WTC11 (cell line): ENCODE measurements around the gene TCF7L2. TPM values are rescaled to one million over a fixed set of nuclear protein-coding genes. Genes with fewer than 3 reads are reported as not detected.

Experiments
- ATAC-seq: fragments of 200-7000 bp; cut with Tn5 transposase; 2 replicates; pipeline ENCODE4 v1.10.0; 2021; ENCODE audit warnings: mild to moderate bottlenecking, moderate library complexity
- CTCF ChIA-PET: fragments of 300-600 bp; sonication (Branson Sonifier 250); formaldehyde crosslinking; loops from one replicate; lab custom pipeline; 2021; ENCODE audit warnings: antibody characterized with exemption; lab: Charles Lee
- POLR2A ChIA-PET: fragments of 350-600 bp; sonication (Branson Sonifier 250); formaldehyde crosslinking; loops from one replicate; lab custom pipeline; 2021; ENCODE audit warnings: antibody characterized with exemption; lab: Charles Lee
- DNase-seq: peaks from one replicate; pipeline ENCODE4 v3.0.0; 2021; ENCODE audit warnings: low spot score
- H3K27ac Mint-ChIP-seq: 2 replicates; pipeline ENCODE4 v1.8.0; 2021; ENCODE audit warnings: mixed read lengths
- H3K27me3 Mint-ChIP-seq: 2 replicates; pipeline ENCODE4 v1.8.0; 2021; ENCODE audit warnings: low read depth, mild to moderate bottlenecking, moderate library complexity, mixed read lengths
- H3K36me3 Mint-ChIP-seq: 2 replicates; pipeline ENCODE4 v1.8.0; 2021; ENCODE audit warnings: mixed read lengths
- H3K4me1 Mint-ChIP-seq: 2 replicates; pipeline ENCODE4 v1.8.0; 2022; ENCODE audit warnings: mixed read lengths
- H3K4me3 Mint-ChIP-seq: 2 replicates; pipeline ENCODE4 v1.8.0; 2021; ENCODE audit warnings: mild to moderate bottlenecking, moderate library complexity, mixed read lengths
- H3K9me3 Mint-ChIP-seq: 2 replicates; pipeline ENCODE4 v1.8.0; 2021; ENCODE audit warnings: mixed read lengths
- CBFB ChIP-seq: sonication (generic); formaldehyde crosslinking; IDR thresholded peaks from 2 replicates; pipeline ENCODE4 v1.8.1; 2022; ENCODE audit warnings: mild to moderate bottlenecking, low read depth, missing genetic modification reagents
- EMX1 ChIP-seq: fragments of 250-450 bp; sonication (Bioruptor Pico); IDR thresholded peaks from 2 replicates; pipeline ENCODE4 v1.8.0; 2021; ENCODE audit warnings: mild to moderate bottlenecking
- ESRRA ChIP-seq: sonication (generic); formaldehyde crosslinking; IDR thresholded peaks from 2 replicates; pipeline ENCODE4 v1.8.1; 2022; ENCODE audit warnings: mild to moderate bottlenecking, missing genetic modification reagents, borderline replicate concordance
- FOXK1 ChIP-seq: sonication (generic); formaldehyde crosslinking; IDR thresholded peaks from 2 replicates; pipeline ENCODE4 v1.8.0; 2022; ENCODE audit warnings: mild to moderate bottlenecking, moderate library complexity, missing genetic modification reagents
- GRHL2 ChIP-seq: fragments of 250-450 bp; sonication (Bioruptor Pico); IDR thresholded peaks from 2 replicates; pipeline ENCODE4 v1.8.0; 2022; ENCODE audit warnings: mild to moderate bottlenecking, moderate library complexity; ENCODE audit not compliant: insufficient replicate concordance, severe bottlenecking
- MXD4 ChIP-seq: fragments of 250-450 bp; sonication (Bioruptor Pico); IDR thresholded peaks from 2 replicates; pipeline ENCODE4 v1.8.0; 2021; ENCODE audit warnings: mild to moderate bottlenecking, moderate library complexity, borderline replicate concordance
- NFYB ChIP-seq: sonication (generic); formaldehyde crosslinking; conservative IDR thresholded peaks from 2 replicates; pipeline ENCODE4 v1.8.0; 2022; ENCODE audit warnings: low read depth, missing genetic modification reagents
- PRRX2 ChIP-seq: fragments of 250-450 bp; sonication (Bioruptor Pico); IDR thresholded peaks from 2 replicates; pipeline ENCODE4 v1.8.0; 2021; ENCODE audit warnings: mild to moderate bottlenecking
- SOX15 ChIP-seq: fragments of 250-450 bp; sonication (Bioruptor Pico); IDR thresholded peaks from 2 replicates; pipeline ENCODE4 v1.9.0; 2021; ENCODE audit warnings: mild to moderate bottlenecking
- TP53 ChIP-seq: sonication (generic); formaldehyde crosslinking; IDR thresholded peaks from 2 replicates; pipeline ENCODE4 v1.8.1; 2023; ENCODE audit warnings: mild to moderate bottlenecking, missing genetic modification reagents
- ZMAT4 ChIP-seq: fragments of 250-450 bp; sonication (Bioruptor Pico); IDR thresholded peaks from 2 replicates; pipeline ENCODE4 v1.9.0; 2021; ENCODE audit warnings: mild to moderate bottlenecking
- ZNF121 ChIP-seq: sonication (generic); formaldehyde crosslinking; IDR thresholded peaks from 2 replicates; pipeline ENCODE4 v1.8.0; 2023; ENCODE audit warnings: missing genetic modification reagents
- ZNF138 ChIP-seq: sonication (generic); formaldehyde crosslinking; conservative IDR thresholded peaks from 2 replicates; pipeline ENCODE4 v1.8.1; 2022; ENCODE audit warnings: mild to moderate bottlenecking, moderate library complexity, missing genetic modification reagents
- ZNF281 ChIP-seq: sonication (generic); formaldehyde crosslinking; IDR thresholded peaks from 2 replicates; pipeline ENCODE4 v1.8.0; 2023; ENCODE audit warnings: mild to moderate bottlenecking, missing genetic modification reagents
- ZNF512 ChIP-seq: sonication (generic); formaldehyde crosslinking; IDR thresholded peaks from 2 replicates; pipeline ENCODE4 v1.8.1; 2022; ENCODE audit warnings: missing genetic modification reagents, borderline replicate concordance
- total RNA-seq: library from RNA; stranded (reverse); gene quantifications from 3 replicates; pipeline ENCODE4 v1.2.3, GENCODE V29; 2021
- TF ChIP-seq, protein P1 (sequence below): sonication (generic); formaldehyde crosslinking; IDR thresholded peaks from 2 replicates; pipeline ENCODE4 v1.8.1; 2023; ENCODE audit warnings: mild to moderate bottlenecking, missing genetic modification reagents
- TF ChIP-seq, protein P2 (sequence below): sonication (generic); formaldehyde crosslinking; IDR thresholded peaks from 2 replicates; pipeline ENCODE4 v1.8.1; 2023; ENCODE audit warnings: mild to moderate bottlenecking, missing genetic modification reagents
- TF ChIP-seq, protein P3 (sequence below): sonication (generic); formaldehyde crosslinking; IDR thresholded peaks from 2 replicates; pipeline ENCODE4 v1.8.1; 2023; ENCODE audit warnings: mild to moderate bottlenecking, missing genetic modification reagents, moderate library complexity
- TF ChIP-seq, protein P4 (sequence below): fragments of 250-450 bp; sonication (Bioruptor Pico); IDR thresholded peaks from 2 replicates; pipeline ENCODE4 v1.9.0; 2021; ENCODE audit warnings: mild to moderate bottlenecking

Gene TCF7L2
- total RNA-seq, 1 experiment from 2014 or later, result 44.5 TPM

DNA sequence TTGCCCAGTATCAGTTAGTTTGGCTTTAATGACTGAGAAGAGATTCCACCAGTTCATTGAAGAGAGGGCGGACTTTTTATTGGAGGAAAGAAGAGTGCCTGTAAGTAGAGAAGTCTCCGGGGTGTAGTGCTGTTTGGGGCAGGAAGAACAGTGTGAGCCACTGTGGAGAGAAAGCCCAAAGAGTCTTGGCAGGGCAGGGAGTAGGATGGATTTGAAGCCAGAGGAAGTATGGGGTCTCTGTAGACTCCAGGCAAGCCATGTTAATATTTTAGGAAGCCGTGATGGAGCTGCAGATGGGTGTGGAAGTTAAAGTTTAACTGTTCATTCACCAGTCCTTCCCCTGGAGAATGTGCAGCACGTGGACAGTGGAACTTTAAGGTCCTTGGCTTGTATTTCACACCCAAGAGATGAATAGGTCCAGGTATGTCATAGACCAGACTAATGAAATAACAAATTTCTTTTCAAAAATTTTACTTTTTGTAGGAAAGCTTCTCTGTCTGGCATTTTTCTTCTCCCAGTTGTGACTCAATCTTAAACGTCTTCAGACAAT, 54.1 kb downstream of the TCF7L2 start (continued):
- no peak for TF ChIP-seq ZNF512 (CRISPR knock-in tag)
- TF ChIP-seq, protein P1, sequence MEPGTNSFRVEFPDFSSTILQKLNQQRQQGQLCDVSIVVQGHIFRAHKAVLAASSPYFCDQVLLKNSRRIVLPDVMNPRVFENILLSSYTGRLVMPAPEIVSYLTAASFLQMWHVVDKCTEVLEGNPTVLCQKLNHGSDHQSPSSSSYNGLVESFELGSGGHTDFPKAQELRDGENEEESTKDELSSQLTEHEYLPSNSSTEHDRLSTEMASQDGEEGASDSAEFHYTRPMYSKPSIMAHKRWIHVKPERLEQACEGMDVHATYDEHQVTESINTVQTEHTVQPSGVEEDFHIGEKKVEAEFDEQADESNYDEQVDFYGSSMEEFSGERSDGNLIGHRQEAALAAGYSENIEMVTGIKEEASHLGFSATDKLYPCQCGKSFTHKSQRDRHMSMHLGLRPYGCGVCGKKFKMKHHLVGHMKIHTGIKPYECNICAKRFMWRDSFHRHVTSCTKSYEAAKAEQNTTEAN (CRISPR knock-in tag), result no peak
- TF ChIP-seq CBFB (CRISPR knock-in tag), result no peak
- no peak for TF ChIP-seq SOX15 (CRISPR knock-in tag)
- no peak for TF ChIP-seq ZNF138
- no peak for TF ChIP-seq ESRRA (CRISPR knock-in tag)
- no peak for TF ChIP-seq EMX1 (CRISPR knock-in tag)
- TF ChIP-seq, protein P2, sequence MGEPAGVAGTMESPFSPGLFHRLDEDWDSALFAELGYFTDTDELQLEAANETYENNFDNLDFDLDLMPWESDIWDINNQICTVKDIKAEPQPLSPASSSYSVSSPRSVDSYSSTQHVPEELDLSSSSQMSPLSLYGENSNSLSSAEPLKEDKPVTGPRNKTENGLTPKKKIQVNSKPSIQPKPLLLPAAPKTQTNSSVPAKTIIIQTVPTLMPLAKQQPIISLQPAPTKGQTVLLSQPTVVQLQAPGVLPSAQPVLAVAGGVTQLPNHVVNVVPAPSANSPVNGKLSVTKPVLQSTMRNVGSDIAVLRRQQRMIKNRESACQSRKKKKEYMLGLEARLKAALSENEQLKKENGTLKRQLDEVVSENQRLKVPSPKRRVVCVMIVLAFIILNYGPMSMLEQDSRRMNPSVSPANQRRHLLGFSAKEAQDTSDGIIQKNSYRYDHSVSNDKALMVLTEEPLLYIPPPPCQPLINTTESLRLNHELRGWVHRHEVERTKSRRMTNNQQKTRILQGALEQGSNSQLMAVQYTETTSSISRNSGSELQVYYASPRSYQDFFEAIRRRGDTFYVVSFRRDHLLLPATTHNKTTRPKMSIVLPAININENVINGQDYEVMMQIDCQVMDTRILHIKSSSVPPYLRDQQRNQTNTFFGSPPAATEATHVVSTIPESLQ, result no peak
- TF ChIP-seq, protein P3, sequence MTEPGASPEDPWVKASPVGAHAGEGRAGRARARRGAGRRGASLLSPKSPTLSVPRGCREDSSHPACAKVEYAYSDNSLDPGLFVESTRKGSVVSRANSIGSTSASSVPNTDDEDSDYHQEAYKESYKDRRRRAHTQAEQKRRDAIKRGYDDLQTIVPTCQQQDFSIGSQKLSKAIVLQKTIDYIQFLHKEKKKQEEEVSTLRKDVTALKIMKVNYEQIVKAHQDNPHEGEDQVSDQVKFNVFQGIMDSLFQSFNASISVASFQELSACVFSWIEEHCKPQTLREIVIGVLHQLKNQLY (CRISPR knock-in tag), result no peak
- TF ChIP-seq TP53 (CRISPR knock-in tag), result no peak
- TF ChIP-seq, protein P4, sequence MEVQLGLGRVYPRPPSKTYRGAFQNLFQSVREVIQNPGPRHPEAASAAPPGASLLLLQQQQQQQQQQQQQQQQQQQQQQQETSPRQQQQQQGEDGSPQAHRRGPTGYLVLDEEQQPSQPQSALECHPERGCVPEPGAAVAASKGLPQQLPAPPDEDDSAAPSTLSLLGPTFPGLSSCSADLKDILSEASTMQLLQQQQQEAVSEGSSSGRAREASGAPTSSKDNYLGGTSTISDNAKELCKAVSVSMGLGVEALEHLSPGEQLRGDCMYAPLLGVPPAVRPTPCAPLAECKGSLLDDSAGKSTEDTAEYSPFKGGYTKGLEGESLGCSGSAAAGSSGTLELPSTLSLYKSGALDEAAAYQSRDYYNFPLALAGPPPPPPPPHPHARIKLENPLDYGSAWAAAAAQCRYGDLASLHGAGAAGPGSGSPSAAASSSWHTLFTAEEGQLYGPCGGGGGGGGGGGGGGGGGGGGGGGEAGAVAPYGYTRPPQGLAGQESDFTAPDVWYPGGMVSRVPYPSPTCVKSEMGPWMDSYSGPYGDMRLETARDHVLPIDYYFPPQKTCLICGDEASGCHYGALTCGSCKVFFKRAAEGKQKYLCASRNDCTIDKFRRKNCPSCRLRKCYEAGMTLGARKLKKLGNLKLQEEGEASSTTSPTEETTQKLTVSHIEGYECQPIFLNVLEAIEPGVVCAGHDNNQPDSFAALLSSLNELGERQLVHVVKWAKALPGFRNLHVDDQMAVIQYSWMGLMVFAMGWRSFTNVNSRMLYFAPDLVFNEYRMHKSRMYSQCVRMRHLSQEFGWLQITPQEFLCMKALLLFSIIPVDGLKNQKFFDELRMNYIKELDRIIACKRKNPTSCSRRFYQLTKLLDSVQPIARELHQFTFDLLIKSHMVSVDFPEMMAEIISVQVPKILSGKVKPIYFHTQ, result no peak
- TF ChIP-seq GRHL2 (CRISPR knock-in tag), result no peak
- no peak for TF ChIP-seq NFYB (CRISPR knock-in tag)
- TF ChIP-seq MXD4 (CRISPR knock-in tag), result no peak

- Mint-ChIP-seq H3K36me3 (peaks cover 31% of the 10 kb centered on the region), H3K4me3 (no peak overlapping the region), H3K4me1 (peaks cover 68% of the 10 kb centered on the region), H3K9me3 (no peaks in the 10 kb centered on the region), H3K27me3 (no peaks in the 10 kb centered on the region), H3K27ac (no peak overlapping the region)
- ATAC-seq (peak; percentile 19), DNase-seq (no peak)
- ChIA-PET CTCF (interaction anchor here (0.7 kb wide), 1 partner anchor 10 kb away, joined by 7 read pairs; no protein-coding TSS in a partner anchor), POLR2A (no interaction called here)
- TF ChIP-seq FOXK1, result no peak
- TF ChIP-seq, protein P3 (CRISPR knock-in tag), result no peak
- TF ChIP-seq ZNF121, result no peak
- TF ChIP-seq, protein P4, result no peak
- TF ChIP-seq ZMAT4 (CRISPR knock-in tag), result no peak
- no peak for TF ChIP-seq PRRX2 (CRISPR knock-in tag)
- TF ChIP-seq ZNF281 (CRISPR knock-in tag), result no peak
Observed at GRCh38 chr10:113005380-113005779, 55.3 kb downstream of the TCF7L2 start.
